Activated naive CD8-positive, alpha-beta T cell treated with anti-CD3 and anti-CD28 coated beads, Interleukin-2, amount 50 U/mL, for 24 hours (primary cell): ENCODE data around the gene GPR15.
"Not testable (repeated sequence)": the region's sequence is repeated elsewhere in the genome, so short reads cannot be mapped to it uniquely, and the experiment has no call there.

Experiments used
- ATAC-seq: fragments of 150-1000 bp; cut with Tn5 transposase; one replicate; pipeline ENCODE4 v1.10.0; 2021
- DNase-seq: peaks from one replicate; pipeline ENCODE4 v3.0.0; 2021
- H3K27ac Mint-ChIP-seq: one replicate; pipeline ENCODE4 v1.8.0; 2021; ENCODE audit warnings: mild to moderate bottlenecking, mixed read lengths
- H3K27me3 Mint-ChIP-seq: one replicate; pipeline ENCODE4 v1.8.0; 2021; ENCODE audit warnings: mixed read lengths
- H3K36me3 Mint-ChIP-seq: one replicate; pipeline ENCODE4 v1.8.0; 2021; ENCODE audit warnings: low read depth, mixed read lengths
- H3K4me1 Mint-ChIP-seq: one replicate; pipeline ENCODE4 v1.8.0; 2021; ENCODE audit warnings: mixed read lengths
- H3K4me3 Mint-ChIP-seq: one replicate; pipeline ENCODE4 v1.8.0; 2021; ENCODE audit warnings: mild to moderate bottlenecking, moderate library complexity, mixed read lengths
- H3K9me3 Mint-ChIP-seq: one replicate; pipeline ENCODE4 v1.8.0; 2021; ENCODE audit warnings: mixed read lengths

The GPR15 gene

GRCh38 chr3:98558100-98558827, 26.5 kb downstream of the GPR15 start:
- Mint-ChIP-seq H3K27me3 (no peaks in the 10 kb centered on the region), H3K36me3 (peaks cover 8% of the 10 kb centered on the region), H3K4me1 (peaks cover 85% of the 10 kb centered on the region), H3K9me3 (no peaks in the 10 kb centered on the region), H3K27ac (peak overlapping the region; percentile 98), H3K4me3 (peak overlapping the region; percentile 47)
- no peak for DNase-seq
- ATAC-seq: no peak

- H3K27ac Mint-ChIP-seq, ATAC-seq, DNase-seq, H3K36me3 Mint-ChIP-seq, H3K4me3 Mint-ChIP-seq, H3K27me3 Mint-ChIP-seq, H3K9me3 Mint-ChIP-seq: not testable (repeated sequence)
- H3K4me1 Mint-ChIP-seq: peaks cover 86% of the 10 kb centered on the region
Measured at GRCh38 chr3:98559769-98560168, 28.0 kb downstream of the GPR15 start.

- peak overlapping the region; percentile 13 for H3K27ac Mint-ChIP-seq
Measured at GRCh38 chr3:98560911-98561310, 29.1 kb downstream of the GPR15 start.

GRCh38 chr3:98561727-98562521, 30.1 kb downstream of the GPR15 start:
- H3K4me1 Mint-ChIP-seq: peaks cover 86% of the 10 kb centered on the region
- DNase-seq: no peak
- no peaks in the 10 kb centered on the region for H3K36me3 Mint-ChIP-seq
- no peak overlapping the region for H3K4me3 Mint-ChIP-seq
- ATAC-seq: no peak
- no peaks in the 10 kb centered on the region for H3K9me3 Mint-ChIP-seq
- no peaks in the 10 kb centered on the region for H3K27me3 Mint-ChIP-seq
- peak overlapping the region; percentile 36 for H3K27ac Mint-ChIP-seq

More at GRCh38 chr3:98560911-98561310, 29.1 kb downstream of the GPR15 start:
- H3K4me3 Mint-ChIP-seq: no peak overlapping the region
- peaks cover 86% of the 10 kb centered on the region for H3K4me1 Mint-ChIP-seq
- DNase-seq (no peak), ATAC-seq (no peak)
- no peaks in the 10 kb centered on the region for H3K9me3 Mint-ChIP-seq
- no peaks in the 10 kb centered on the region for H3K27me3 Mint-ChIP-seq
- H3K36me3 Mint-ChIP-seq: peaks cover under 1% of the 10 kb centered on the region

- ATAC-seq: peak; percentile 17
- H3K27me3 Mint-ChIP-seq: no peaks in the 10 kb centered on the region
- peak overlapping the region; percentile 64 for H3K4me3 Mint-ChIP-seq
- H3K27ac Mint-ChIP-seq: peak overlapping the region; percentile 94
- H3K9me3 Mint-ChIP-seq: no peaks in the 10 kb centered on the region
- H3K36me3 Mint-ChIP-seq: no peaks in the 10 kb centered on the region
- no peak for DNase-seq
- H3K4me1 Mint-ChIP-seq: peaks cover 86% of the 10 kb centered on the region
Measured at GRCh38 chr3:98563661-98564281, 32.0 kb downstream of the GPR15 start.

- Mint-ChIP-seq H3K27me3 (no peaks in the 10 kb centered on the region), H3K4me3 (peak overlapping the region; percentile 64), H3K9me3 (peaks cover 6% of the 10 kb centered on the region), H3K4me1 (peaks cover 82% of the 10 kb centered on the region), H3K27ac (peak overlapping the region; percentile 94), H3K36me3 (no peaks in the 10 kb centered on the region)
- ATAC-seq: peak; percentile 63
- DNase-seq: no peak
Measured at GRCh38 chr3:98564282-98565005, 32.7 kb downstream of the GPR15 start.

- Mint-ChIP-seq H3K9me3 (peaks cover 6% of the 10 kb centered on the region), H3K27me3 (no peaks in the 10 kb centered on the region), H3K27ac (peak overlapping the region; percentile 65), H3K4me3 (peak overlapping the region; percentile 64), H3K36me3 (no peaks in the 10 kb centered on the region), H3K4me1 (peaks cover 82% of the 10 kb centered on the region)
- ATAC-seq (peak; percentile 60), DNase-seq (no peak)
Measured at GRCh38 chr3:98565237-98565643, 33.5 kb downstream of the GPR15 start.

GRCh38 chr3:98565843-98566242, 34.1 kb downstream of the GPR15 start:
- no peak for DNase-seq
- H3K27ac Mint-ChIP-seq: peak overlapping the region; percentile 65
- no peak for ATAC-seq
- peaks cover 6% of the 10 kb centered on the region for H3K9me3 Mint-ChIP-seq
- H3K27me3 Mint-ChIP-seq: no peaks in the 10 kb centered on the region
- peaks cover 77% of the 10 kb centered on the region for H3K4me1 Mint-ChIP-seq
- no peak overlapping the region for H3K4me3 Mint-ChIP-seq
- no peaks in the 10 kb centered on the region for H3K36me3 Mint-ChIP-seq

- ATAC-seq: peak; percentile 43
- DNase-seq: no peak
- Mint-ChIP-seq H3K9me3 (peaks cover 6% of the 10 kb centered on the region), H3K4me1 (peaks cover 64% of the 10 kb centered on the region), H3K36me3 (no peaks in the 10 kb centered on the region), H3K4me3 (no peak overlapping the region), H3K27me3 (no peaks in the 10 kb centered on the region), H3K27ac (peak overlapping the region; percentile 46)
Measured at GRCh38 chr3:98567666-98568270, 36.0 kb downstream of the GPR15 start.

GRCh38 chr3:98568402-98568801, 36.6 kb downstream of the GPR15 start:
- Mint-ChIP-seq H3K36me3 (no peaks in the 10 kb centered on the region), H3K4me3 (no peak overlapping the region), H3K27me3 (no peaks in the 10 kb centered on the region), H3K27ac (no peak overlapping the region), H3K4me1 (peaks cover 64% of the 10 kb centered on the region), H3K9me3 (peaks cover 6% of the 10 kb centered on the region)
- DNase-seq (no peak), ATAC-seq (no peak)

- H3K4me1 Mint-ChIP-seq: peaks cover 44% of the 10 kb centered on the region
- ATAC-seq (no peak), DNase-seq (no peak)
- peak overlapping the region; percentile 64 for H3K27ac Mint-ChIP-seq
- peaks cover 25% of the 10 kb centered on the region for H3K36me3 Mint-ChIP-seq
- H3K9me3 Mint-ChIP-seq: peaks cover 9% of the 10 kb centered on the region
- no peaks in the 10 kb centered on the region for H3K27me3 Mint-ChIP-seq
- peak overlapping the region; percentile 33 for H3K4me3 Mint-ChIP-seq
Measured at GRCh38 chr3:98573181-98573728, 41.5 kb downstream of the GPR15 start.

- ATAC-seq (peak; percentile 93), DNase-seq (no peak)
- Mint-ChIP-seq H3K27ac (peak overlapping the region; percentile 64), H3K9me3 (peaks cover 6% of the 10 kb centered on the region), H3K36me3 (peaks cover 32% of the 10 kb centered on the region), H3K4me3 (no peak overlapping the region), H3K4me1 (peaks cover 38% of the 10 kb centered on the region), H3K27me3 (no peaks in the 10 kb centered on the region)
Measured at GRCh38 chr3:98574132-98574531, 42.4 kb downstream of the GPR15 start.

- Mint-ChIP-seq H3K4me3 (no peak overlapping the region), H3K27me3 (no peaks in the 10 kb centered on the region), H3K27ac (peak overlapping the region; percentile 37), H3K9me3 (peaks cover 3% of the 10 kb centered on the region), H3K4me1 (peaks cover 38% of the 10 kb centered on the region), H3K36me3 (peaks cover 46% of the 10 kb centered on the region)
- ATAC-seq (peak; percentile 22), DNase-seq (no peak)
Measured at GRCh38 chr3:98577178-98577895, 45.6 kb downstream of the GPR15 start.
